22Rv1 (cell line): Measurements from ENCODE around the gene CDK11B.
"Not testable (repeated sequence)": the region's sequence is repeated elsewhere in the genome, so short reads cannot be mapped to it uniquely, and the experiment has no call there.

Source experiments
- H3K27ac ChIP-seq: fragments of 450-650 bp; 2 replicates; pipeline ENCODE4 v1.5.1; 2017
- CTCF ChIP-seq: fragments of 450-650 bp; IDR thresholded peaks from 2 replicates; pipeline ENCODE4 v1.5.1; 2017; ENCODE audit warnings: mild to moderate bottlenecking
- ZFX ChIP-seq: fragments of 450-650 bp; IDR thresholded peaks from 2 replicates; pipeline ENCODE4 v1.6.1; 2017; ENCODE audit warnings: antibody characterized with exemption, borderline replicate concordance

Gene CDK11B

GRCh38 chr1:1599030-1599934, 59.5 kb downstream of the CDK11B start:
- H3K27ac ChIP-seq = 0 out of 2 replicates have a peak overlapping the region, but pooled peaks have one; percentile 17
- TF ChIP-seq ZFX (no peak), CTCF (peak; percentile 51)

GRCh38 chr1:1598720-1599029, 60.1 kb downstream of the CDK11B start:
- H3K27ac ChIP-seq = no peak overlapping the region
- no peak for TF ChIP-seq CTCF
- no peak for TF ChIP-seq ZFX

GRCh38 chr1:1598051-1598719, 60.6 kb downstream of the CDK11B start:
- no peak for TF ChIP-seq ZFX
- H3K27ac ChIP-seq = no peak overlapping the region

GRCh38 chr1:1597275-1597930, 61.4 kb downstream of the CDK11B start:
- TF ChIP-seq CTCF (peak; percentile 29), ZFX (no peak)
- H3K27ac ChIP-seq = no peak overlapping the region

- H3K27ac ChIP-seq = no peak overlapping the region
- no peak for TF ChIP-seq CTCF
- TF ChIP-seq ZFX = no peak
Measured at GRCh38 chr1:1596493-1597274, 62.1 kb downstream of the CDK11B start.

- not testable (repeated sequence) for H3K27ac ChIP-seq
Measured at GRCh38 chr1:1595341-1595740, 63.5 kb downstream of the CDK11B start.

GRCh38 chr1:1594602-1595260, 64.1 kb downstream of the CDK11B start:
- H3K27ac ChIP-seq = no peak overlapping the region
- TF ChIP-seq CTCF = no peak
- no peak for TF ChIP-seq ZFX
